Measurements from ENCODE around the gene EGFLAM.

Gene EGFLAM

GRCh38 chr5:38265546-38266179 is 7.3 kb downstream of the EGFLAM start:
- DNase-seq (ENCODE audit: low read depth in 2 of 2), result peak in 1 of 2 donors; percentile 5

DNA sequence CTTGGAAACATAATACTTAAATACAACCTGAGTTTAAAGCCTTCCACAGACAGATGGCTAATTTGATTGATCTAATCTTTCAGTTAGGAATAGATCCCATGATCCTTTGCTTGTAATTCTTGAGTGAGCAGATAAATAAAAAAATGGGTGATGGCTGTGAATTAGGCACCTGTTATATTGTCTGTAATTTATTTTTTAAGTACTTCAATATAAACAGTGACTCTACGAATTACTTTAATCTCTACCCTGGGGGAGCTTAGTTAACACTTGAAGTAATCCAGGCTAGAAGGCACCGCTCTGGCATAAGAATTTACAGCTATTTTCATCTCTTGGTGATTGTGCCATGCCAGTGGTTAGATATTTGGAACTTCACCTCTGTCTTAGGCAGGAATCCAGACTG is 9.0 kb downstream of the EGFLAM start:
- DNase-seq (ENCODE audit: low read depth in 2 of 2), result no peak

DNA sequence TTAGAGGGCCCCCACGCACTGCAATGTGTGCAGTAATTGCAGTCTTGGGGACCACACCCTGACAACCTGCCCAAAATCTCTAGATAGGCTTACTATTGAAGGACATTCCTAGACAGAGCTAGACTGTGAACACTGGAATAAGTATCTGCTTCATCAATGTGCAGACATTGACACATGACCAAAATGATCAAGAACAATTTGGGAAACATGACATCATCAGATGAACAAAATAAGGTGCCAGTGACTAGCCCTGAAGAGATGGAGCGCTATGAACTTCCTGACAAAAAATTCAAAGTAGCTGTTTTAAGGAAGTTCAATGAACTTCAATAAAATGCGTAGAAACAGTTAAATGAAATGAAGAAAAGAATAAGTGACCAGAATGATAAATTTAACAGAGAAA is 15.3 kb downstream of the EGFLAM start:
- no peak for DNase-seq (ENCODE audit: low read depth in 2 of 2)

DNA sequence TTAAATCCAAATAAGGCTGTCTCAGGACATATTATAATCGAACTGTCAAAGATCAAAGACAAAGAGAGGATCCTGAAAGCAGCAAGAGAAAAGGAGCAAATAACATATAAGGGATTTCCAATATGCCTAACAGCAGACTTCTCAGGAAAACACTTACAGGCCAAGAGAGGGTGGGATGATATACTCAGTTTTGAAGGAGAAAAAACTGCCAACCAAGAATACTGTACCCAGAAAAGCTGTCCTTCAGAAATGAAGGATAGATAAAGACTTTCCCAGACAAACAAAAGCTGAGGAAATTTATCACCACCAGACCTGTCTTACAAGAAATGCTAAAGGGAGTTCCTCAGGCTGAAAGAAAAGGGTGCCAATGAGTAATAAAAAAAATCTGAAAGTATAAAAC is 16.0 kb downstream of the EGFLAM start:
- DNase-seq (ENCODE audit: low read depth in 2 of 2), result no peak

DNA sequence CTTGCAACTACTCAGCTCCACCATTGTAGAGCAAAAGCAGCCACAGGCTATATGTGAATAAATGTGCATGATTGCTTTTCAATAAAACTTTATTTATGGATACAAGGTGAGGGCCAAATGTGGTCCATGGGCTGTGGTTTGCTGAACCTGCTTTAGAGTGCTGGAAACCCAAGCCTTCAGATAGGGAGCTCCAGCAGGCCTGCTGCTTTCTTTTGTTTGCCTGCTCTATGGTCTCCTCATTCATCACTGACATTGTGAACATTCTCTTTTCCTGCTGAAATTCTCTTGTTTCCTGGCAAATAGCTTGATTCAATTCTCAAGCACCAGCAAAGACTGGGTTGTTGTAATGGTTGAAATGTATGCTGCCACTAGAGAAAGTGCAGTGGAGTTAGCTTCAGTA is 26.0 kb downstream of the EGFLAM start:
- DNase-seq (ENCODE audit: low read depth in 2 of 2), result no peak

DNA sequence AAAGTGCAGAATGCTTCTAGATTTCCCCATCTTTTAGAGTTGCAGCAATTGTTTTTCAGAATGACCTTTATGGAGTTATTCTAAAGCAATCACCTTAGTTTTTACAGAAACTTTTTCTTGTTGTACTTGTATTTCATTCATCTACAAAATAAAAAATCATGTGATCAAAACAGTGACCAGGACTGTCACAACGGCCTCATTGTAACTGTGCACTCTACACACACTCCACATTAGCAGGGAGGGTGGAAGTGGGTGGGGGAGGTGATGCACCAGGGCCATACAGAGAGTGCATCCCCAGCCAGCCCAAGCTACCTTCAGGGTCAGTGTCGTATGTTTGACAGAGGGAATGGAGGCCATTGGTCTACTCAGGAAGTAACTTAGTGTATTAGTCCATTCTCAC is 26.9 kb downstream of the EGFLAM start:
- no peak for DNase-seq (ENCODE audit: low read depth in 2 of 2)

GRCh38 chr5:38286002-38286401 is 27.6 kb downstream of the EGFLAM start:
- no peak for DNase-seq (ENCODE audit: low read depth in 2 of 2)

DNA sequence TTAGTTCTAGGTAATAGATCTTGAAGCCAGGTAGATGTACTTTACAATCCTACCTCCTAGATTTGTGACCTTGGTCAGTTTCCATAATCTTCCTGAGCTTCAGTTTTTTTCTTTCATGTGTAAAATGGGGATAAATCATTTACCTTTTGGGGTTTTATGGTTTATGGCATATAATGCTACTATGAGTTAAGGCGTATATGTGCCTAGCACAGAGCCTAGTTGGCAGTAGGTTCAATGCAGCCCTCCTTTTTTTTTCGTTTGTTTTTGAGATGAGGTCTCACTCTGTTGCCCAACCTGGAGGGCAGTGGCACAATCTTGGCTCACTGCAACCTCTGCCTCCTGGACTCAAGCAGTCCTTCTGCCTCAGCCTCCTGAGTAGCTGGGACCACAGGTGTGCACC is 28.8 kb downstream of the EGFLAM start:
- no peak for DNase-seq (ENCODE audit: low read depth in 2 of 2)

DNA sequence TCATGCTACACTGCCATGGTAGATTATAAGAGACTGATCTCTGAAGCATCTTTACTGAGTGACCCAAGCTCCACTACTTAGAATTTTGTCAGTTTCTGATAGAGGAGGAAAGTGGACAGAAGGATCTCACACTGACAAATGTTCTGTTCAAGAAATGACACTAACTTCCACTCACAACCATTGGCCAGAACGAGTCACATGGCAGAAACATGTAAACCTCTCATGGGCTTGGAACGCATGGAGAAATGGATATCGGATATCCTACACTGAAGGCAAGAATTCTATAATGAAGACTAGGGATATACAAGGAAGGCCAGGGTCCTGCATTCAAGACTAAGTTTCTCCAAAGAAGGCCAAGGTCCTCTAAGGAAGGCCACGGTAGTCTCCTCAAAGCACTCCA is 31.1 kb downstream of the EGFLAM start:
- DNase-seq (ENCODE audit: low read depth in 2 of 2), result no peak

- DNase-seq (ENCODE audit: low read depth in 2 of 2), result no peak
Measured at GRCh38 chr5:38290028-38290653, 31.8 kb downstream of the EGFLAM start.

GRCh38 chr5:38291355-38291754 is 33.0 kb downstream of the EGFLAM start:
- no peak for DNase-seq (ENCODE audit: low read depth in 2 of 2)

- DNase-seq (ENCODE audit: low read depth in 2 of 2), result no peak
Measured at GRCh38 chr5:38292228-38292627, 33.9 kb downstream of the EGFLAM start.

GRCh38 chr5:38295751-38296150 is 37.4 kb downstream of the EGFLAM start:
- DNase-seq (ENCODE audit: low read depth in 2 of 2), result no peak

DNA sequence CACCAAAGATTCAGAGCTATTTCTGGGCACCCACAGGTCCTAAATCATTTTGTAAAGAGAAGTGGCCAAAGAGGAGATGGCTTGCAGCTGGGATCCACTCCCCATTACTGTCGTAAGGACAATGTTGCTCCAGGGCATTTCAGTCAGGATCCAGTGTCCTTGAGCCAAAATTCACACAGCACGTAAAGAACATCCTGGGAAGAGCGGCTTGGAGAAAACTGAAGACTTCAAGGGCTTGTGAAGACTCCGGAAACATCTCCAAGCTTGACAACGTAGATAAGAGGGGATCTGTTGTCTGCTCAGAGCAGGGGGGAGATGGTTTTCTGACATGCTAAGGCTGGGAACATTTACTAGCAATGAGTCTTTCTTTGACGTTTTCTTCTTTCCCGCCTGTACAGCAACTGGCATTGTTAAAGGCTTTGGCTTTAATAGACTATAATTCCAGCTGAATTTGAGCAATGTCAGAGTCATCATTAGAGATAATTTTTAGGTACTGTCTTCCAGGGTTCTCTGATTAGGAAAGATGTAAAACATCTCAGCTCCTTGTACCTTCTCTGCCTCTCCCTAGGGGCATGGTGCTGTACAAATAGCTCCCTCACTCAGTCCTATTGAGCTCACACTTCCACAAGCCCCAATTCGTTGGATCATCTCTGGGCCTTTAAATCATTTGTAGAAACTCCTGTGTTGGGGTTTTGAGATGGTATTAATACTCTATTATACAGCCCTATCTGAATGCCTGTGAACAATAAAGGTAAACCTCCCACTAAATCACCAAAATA is 39.7 kb downstream of the EGFLAM start:
- DNase-seq (ENCODE audit: low read depth in 2 of 2), result no peak

DNA sequence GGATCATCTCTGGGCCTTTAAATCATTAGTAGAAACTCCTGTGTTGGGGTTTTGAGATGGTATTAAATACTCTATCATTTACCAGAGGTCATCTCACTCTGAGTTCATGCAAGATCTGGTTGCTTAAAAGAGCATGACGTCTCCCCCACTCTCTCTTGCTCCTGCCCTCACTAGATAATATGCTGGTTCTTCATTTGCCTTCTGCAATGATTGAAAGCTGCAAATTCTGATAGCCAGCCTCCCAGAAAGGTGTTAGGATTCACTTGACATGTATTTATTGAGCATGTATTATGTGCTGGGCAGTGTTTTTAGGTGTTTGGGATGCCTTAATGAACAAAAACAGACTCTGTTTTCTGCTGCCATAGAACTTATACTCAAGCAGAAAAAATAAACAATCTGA is 41.2 kb downstream of the EGFLAM start:
- DNase-seq (ENCODE audit: low read depth in 2 of 2), result no peak

DNA sequence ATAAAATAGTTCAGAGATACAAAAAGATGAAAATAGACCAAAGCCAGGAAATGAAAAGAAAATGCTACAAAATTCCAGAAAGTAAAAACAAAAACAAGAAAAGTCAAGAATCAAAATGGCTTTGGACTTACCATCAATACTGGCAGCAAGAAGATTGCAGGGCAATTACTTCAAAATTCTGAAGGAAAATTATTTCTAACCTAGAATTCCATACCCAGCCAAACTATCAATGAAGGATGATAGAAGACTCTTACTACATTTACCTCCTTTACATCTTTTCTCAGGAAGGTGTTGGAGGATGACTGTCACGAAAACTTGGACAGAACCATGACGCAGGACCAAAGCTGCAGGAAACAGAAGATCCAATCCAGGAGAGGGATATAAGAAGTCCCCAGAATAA is 46.8 kb downstream of the EGFLAM start:
- DNase-seq (ENCODE audit: low read depth in 2 of 2), result no peak

DNA sequence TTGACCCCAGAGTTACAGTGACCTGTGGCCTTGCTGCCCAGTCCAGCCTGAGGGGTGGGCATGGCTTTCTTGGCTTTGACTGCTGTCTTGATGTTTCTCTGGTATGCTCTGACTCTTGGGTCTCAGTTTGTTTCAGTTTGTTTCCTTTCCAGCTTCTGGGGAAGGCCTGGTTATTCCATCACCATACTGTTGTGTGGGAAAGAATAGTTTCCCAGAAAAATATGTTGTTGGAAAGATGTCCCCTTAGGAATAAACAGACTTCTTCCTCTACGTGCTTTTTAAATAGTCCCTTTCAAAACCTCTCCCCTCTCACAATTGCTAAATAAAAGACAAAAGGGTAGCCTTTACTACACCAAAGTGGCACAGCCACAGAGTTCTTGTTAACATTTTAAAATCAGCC is 49.5 kb downstream of the EGFLAM start:
- no peak for DNase-seq (ENCODE audit: low read depth in 2 of 2)

DNA sequence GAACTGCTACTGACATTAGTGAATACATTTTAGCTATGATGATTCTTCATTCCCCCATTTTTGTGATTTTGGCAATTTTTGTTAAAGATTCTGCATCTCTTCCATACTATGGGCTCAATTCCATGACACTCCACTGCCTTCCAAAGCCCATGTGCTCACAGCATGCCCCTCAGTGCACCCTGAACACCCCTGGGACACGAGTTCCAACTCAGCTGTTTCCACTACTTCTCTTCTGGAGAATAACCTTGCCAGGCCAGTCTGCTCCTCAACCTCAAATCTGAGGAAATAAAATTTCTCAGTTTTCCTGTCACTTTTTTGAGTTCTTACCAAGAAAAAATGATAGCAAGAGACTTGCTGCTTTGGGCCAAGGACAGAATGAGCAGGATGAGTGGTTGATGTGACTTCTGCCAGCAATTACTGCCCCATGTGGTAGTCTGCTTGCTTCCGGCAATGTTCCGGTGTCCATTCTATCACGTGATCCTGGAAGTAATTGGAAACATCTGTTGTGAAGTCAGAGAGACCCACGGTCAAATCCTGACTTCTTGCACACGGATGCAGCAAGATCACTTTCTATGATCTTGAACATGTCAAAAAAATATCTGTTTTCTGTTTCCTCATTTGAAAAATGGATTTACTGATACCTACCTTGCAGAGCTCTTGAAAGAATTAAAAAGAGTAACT is 58.3 kb downstream of the EGFLAM start:
- DNase-seq (ENCODE audit: low read depth in 2 of 2), result no peak

DNA sequence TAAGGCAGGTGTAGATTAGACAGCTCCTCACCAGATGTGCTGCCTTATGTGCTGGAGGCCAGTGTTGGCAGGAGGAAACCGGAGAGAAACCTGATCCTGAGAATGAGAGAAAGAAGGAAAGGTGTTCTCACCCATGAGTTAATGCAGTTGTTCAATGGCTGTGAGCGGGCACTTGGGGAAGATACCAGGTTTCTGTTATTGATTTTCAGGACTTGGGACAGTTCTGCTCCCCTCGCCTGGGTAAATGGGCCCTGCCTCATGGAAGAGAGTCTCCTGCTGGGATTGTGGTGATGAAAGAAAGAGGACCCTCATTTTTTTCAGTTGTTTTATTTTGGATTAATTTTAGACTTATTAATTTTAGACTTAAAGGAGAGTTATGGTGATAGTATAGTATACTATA is 59.5 kb downstream of the EGFLAM start:
- DNase-seq (ENCODE audit: low read depth in 2 of 2), result no peak

DNA sequence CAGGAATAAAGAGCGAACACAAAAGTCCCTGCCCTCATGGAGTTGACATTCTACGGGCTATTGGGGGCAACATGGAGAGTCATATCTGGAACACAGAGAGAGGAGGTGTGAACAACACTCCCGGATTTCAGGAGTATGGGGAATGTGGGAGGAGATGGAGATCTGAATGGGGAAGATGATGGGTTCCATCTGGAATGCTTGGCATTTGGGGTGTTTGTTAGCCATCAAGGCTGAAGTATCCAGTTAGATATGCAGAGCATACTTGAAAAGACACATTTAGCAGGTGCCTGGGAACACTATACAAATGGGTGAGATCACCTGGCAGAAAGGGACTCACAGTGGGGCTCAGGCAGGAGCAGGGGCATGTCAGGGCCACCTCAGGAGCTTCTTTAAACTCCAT is 61.1 kb downstream of the EGFLAM start:
- DNase-seq (ENCODE audit: low read depth in 2 of 2), result no peak

DNA sequence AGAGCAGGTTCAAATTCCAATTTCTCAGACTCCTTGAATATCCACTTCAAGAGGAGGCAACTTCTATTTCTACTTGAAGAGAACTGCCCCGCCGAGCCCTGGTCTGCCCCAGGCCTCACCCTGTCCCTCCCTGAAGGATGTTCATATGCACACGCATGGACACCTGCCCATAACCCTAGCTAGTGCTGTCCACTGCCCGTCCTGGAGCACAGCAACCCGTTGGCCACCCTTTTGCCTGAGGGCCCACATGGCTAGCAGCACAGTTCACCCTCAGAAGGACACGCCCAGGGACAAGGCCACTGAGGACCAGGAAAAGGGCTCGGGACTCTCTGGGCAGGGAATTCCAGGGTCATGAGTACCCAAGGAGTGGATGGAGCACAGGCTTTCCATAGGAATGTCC is 63.6 kb downstream of the EGFLAM start:
- no peak for DNase-seq (ENCODE audit: low read depth in 2 of 2)

- DNase-seq (ENCODE audit: low read depth in 2 of 2), result no peak
Measured at GRCh38 chr5:38323645-38324295, 65.4 kb downstream of the EGFLAM start.
